ENCODE measurements around the gene DICER1.

DNA sequence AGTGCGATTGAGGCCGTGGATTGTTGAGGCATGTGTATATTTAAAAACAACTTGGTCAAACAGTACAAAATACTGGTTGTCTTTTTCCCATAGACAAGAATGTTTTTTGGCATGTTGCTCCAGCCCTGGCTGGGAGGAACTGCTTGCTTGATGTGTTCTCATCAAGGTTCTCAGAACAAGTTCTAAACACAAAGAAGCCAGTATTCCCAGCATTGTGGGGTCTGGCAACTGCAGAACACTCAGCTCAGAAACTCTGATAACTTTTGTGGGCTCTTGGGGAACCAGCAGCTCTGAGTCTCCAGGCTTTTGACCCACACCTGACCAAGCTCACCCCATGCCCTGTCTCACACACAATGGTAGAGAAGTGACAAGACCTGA is 27.1 kb upstream of the DICER1 start:
- TF ChIP-seq FOXM1 (IDR thresholded peaks at IDR 0.05; ENCODE audit: borderline replicate concordance), result no peak
- TF ChIP-seq ZNF384 (IDR thresholded peaks at IDR 0.05), result no peak
- TF ChIP-seq SP1 (IDR thresholded peaks at IDR 0.05), result no peak
- TF ChIP-seq ELF4 (IDR thresholded peaks at IDR 0.05), result no peak
- TF ChIP-seq BHLHE40 (IDR thresholded peaks at IDR 0.05; ENCODE audit: borderline replicate concordance), result no peak
- no peak for TF ChIP-seq PKNOX1 (IDR thresholded peaks at IDR 0.05)
- TF ChIP-seq TARDBP (IDR thresholded peaks at IDR 0.05), result no peak
- no peak for TF ChIP-seq HDGF (IDR thresholded peaks at IDR 0.05; ENCODE audit: borderline replicate concordance)

Measured in HEK293T (cell line).